ENCODE measurements around the gene RRBP1. TPM values are rescaled to one million over a fixed set of nuclear protein-coding genes. Genes with fewer than 3 reads are reported as not detected.

Gene RRBP1
- polyA plus RNA-seq, 1 donor from 2014 or later, result 6.1 TPM

GRCh38 chr20:17681726-17682102 is 328 bp downstream of the RRBP1 start:
- Mint-ChIP-seq H3K36me3 (no peaks in the 10 kb centered on the region), H3K9me3 (peaks cover 0 to 5% (median 3%) of the 10 kb centered on the region in 3 donors), H3K4me3 (peak overlapping the region; percentile 86 to 94 (median 90)), H3K27me3 (peaks cover 10% of the 10 kb centered on the region), H3K27ac (peak overlapping the region in 1 of 3 donors; percentile 86), H3K4me1 (peaks cover 2 to 9% (median 6%) of the 10 kb centered on the region in 3 donors)

- Mint-ChIP-seq H3K27ac (peak overlapping the region in 1 of 3 donors; percentile 78), H3K4me1 (peaks cover 2 to 9% (median 6%) of the 10 kb centered on the region in 3 donors), H3K4me3 (peak overlapping the region; percentile 73 to 91 (median 90)), H3K36me3 (no peaks in the 10 kb centered on the region), H3K27me3 (peaks cover 6% of the 10 kb centered on the region), H3K9me3 (peaks cover 0 to under 1% (median under 1%) of the 10 kb centered on the region in 3 donors)
Observed at GRCh38 chr20:17680836-17681725, 961 bp downstream of the RRBP1 start.

- peak overlapping the region; percentile 73 to 91 (median 90) for H3K4me3 Mint-ChIP-seq
- no peaks in the 10 kb centered on the region for H3K36me3 Mint-ChIP-seq
Observed at GRCh38 chr20:17679941-17680835, 1.9 kb downstream of the RRBP1 start.

DNA sequence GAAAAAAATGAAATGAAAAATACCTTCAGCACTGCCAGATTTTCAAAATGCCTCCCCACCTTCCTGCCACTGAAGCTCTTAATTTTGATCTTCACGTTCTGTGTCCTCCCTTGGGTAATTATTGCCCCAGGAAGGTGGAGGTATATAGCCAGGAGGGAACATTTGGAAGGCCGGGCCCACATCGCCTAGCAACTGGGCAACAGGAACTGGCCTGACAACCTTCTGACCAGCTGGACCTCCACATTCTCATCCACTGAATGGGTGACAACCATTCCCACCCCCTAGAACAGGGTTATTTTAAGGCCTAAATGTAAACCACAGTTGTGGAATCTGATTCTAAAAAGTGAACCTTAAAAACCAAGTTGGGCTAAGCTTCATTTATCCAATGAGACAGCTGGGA is 3.2 kb downstream of the RRBP1 start:
- Mint-ChIP-seq H3K4me3 (peak overlapping the region in 1 of 4 donors; percentile 91), H3K36me3 (no peaks in the 10 kb centered on the region), H3K9me3 (no peaks in the 10 kb centered on the region), H3K27me3 (no peaks in the 10 kb centered on the region), H3K27ac (no peak overlapping the region), H3K4me1 (peaks cover 2 to 9% (median 6%) of the 10 kb centered on the region in 3 donors)

More at GRCh38 chr20:17679941-17680835, 1.9 kb downstream of the RRBP1 start:
- Mint-ChIP-seq H3K27ac (peak overlapping the region in 2 of 3 donors; percentile 50 to 78), H3K9me3 (no peaks in the 10 kb centered on the region), H3K27me3 (peaks cover 5% of the 10 kb centered on the region), H3K4me1 (peaks cover 2 to 9% (median 6%) of the 10 kb centered on the region in 3 donors)

- H3K9me3 Mint-ChIP-seq, result no peaks in the 10 kb centered on the region
- H3K27ac Mint-ChIP-seq, result no peak overlapping the region
- peaks cover 2 to 9% (median 6%) of the 10 kb centered on the region in 3 donors for H3K4me1 Mint-ChIP-seq
- no peaks in the 10 kb centered on the region for H3K27me3 Mint-ChIP-seq
- H3K36me3 Mint-ChIP-seq, result no peaks in the 10 kb centered on the region
- H3K4me3 Mint-ChIP-seq, result peak overlapping the region in 1 of 4 donors; percentile 50
Observed at GRCh38 chr20:17678295-17678694, 3.7 kb downstream of the RRBP1 start.

GRCh38 chr20:17676942-17677341 is 5.1 kb downstream of the RRBP1 start:
- Mint-ChIP-seq H3K4me3 (peak overlapping the region in 1 of 4 donors; percentile 50), H3K9me3 (no peaks in the 10 kb centered on the region), H3K27me3 (no peaks in the 10 kb centered on the region), H3K4me1 (peaks cover 0 to 5% (median 0%) of the 10 kb centered on the region in 3 donors), H3K27ac (no peak overlapping the region), H3K36me3 (no peaks in the 10 kb centered on the region)

GRCh38 chr20:17676378-17676759 is 5.7 kb downstream of the RRBP1 start:
- H3K27ac Mint-ChIP-seq, result no peak overlapping the region
- H3K36me3 Mint-ChIP-seq, result no peaks in the 10 kb centered on the region
- peak overlapping the region in 1 of 4 donors; percentile 58 for H3K4me3 Mint-ChIP-seq
- no peaks in the 10 kb centered on the region for H3K9me3 Mint-ChIP-seq
- no peaks in the 10 kb centered on the region for H3K27me3 Mint-ChIP-seq
- H3K4me1 Mint-ChIP-seq, result peaks cover 0 to 5% (median 0%) of the 10 kb centered on the region in 3 donors

GRCh38 chr20:17675519-17676377 is 6.3 kb downstream of the RRBP1 start:
- no peaks in the 10 kb centered on the region for H3K36me3 Mint-ChIP-seq
- peaks cover 0 to 4% (median 4%) of the 10 kb centered on the region in 3 donors for H3K4me1 Mint-ChIP-seq
- H3K4me3 Mint-ChIP-seq, result peak overlapping the region in 2 of 4 donors; percentile 53 to 58
- H3K27ac Mint-ChIP-seq, result peak overlapping the region in 1 of 3 donors; percentile 20
- H3K9me3 Mint-ChIP-seq, result no peaks in the 10 kb centered on the region
- H3K27me3 Mint-ChIP-seq, result no peaks in the 10 kb centered on the region

- Mint-ChIP-seq H3K4me1 (peaks cover 0 to 4% (median under 1%) of the 10 kb centered on the region in 3 donors), H3K27me3 (no peaks in the 10 kb centered on the region), H3K36me3 (no peaks in the 10 kb centered on the region), H3K4me3 (no peak overlapping the region), H3K9me3 (no peaks in the 10 kb centered on the region), H3K27ac (no peak overlapping the region)
Observed at GRCh38 chr20:17674722-17675518, 7.1 kb downstream of the RRBP1 start.

DNA sequence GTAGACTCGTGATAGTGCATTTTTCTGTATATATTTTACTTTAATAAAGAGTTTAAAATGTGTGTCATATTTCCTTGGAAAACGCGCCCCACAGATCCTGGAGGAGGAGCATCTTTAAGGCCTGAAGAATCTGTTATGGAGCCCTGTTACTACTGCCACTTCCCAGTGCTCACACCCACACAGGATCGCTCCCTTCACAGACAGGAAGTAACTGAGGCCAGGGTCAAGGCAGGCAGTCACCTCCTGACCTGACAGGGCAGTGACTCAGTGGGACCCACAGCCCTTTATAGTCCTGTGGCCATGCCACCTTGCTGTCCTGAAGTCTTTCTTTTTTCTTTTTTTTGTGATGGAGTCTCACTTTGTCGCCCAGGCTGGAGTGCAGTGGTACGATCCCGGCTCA is 9.0 kb downstream of the RRBP1 start:
- no peak overlapping the region for H3K27ac Mint-ChIP-seq
- no peaks in the 10 kb centered on the region for H3K27me3 Mint-ChIP-seq
- no peaks in the 10 kb centered on the region for H3K36me3 Mint-ChIP-seq
- peak overlapping the region in 1 of 4 donors; percentile 54 for H3K4me3 Mint-ChIP-seq
- peaks cover 0 to 4% (median 0%) of the 10 kb centered on the region in 3 donors for H3K4me1 Mint-ChIP-seq
- no peaks in the 10 kb centered on the region for H3K9me3 Mint-ChIP-seq

DNA sequence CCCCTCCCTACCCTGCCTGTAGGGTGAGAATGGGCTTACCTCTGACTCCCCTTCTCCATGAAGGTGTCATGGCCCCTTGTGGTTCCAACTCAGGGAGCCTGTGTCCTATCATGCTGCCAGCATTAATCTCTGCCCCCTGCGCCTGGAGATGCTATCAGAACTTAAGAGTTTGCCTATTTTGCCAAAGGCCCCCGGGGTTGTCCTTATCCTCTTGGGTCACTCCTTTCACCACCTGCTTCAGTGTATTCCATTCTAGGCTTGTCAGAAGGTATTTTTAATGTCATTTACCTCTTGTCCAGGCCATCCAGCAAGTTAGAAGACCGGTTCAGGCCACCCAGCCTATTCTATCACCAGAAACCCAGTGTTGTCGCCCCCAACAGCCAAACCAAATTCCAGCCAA is 10.5 kb downstream of the RRBP1 start:
- H3K9me3 Mint-ChIP-seq, result no peaks in the 10 kb centered on the region
- H3K36me3 Mint-ChIP-seq, result no peaks in the 10 kb centered on the region
- peaks cover 0 to 4% (median 0%) of the 10 kb centered on the region in 3 donors for H3K4me1 Mint-ChIP-seq
- H3K27me3 Mint-ChIP-seq, result no peaks in the 10 kb centered on the region
- H3K27ac Mint-ChIP-seq, result no peak overlapping the region
- H3K4me3 Mint-ChIP-seq, result no peak overlapping the region

- Mint-ChIP-seq H3K27me3 (no peaks in the 10 kb centered on the region), H3K4me1 (peaks cover 0 to 4% (median 0%) of the 10 kb centered on the region in 3 donors), H3K27ac (no peak overlapping the region), H3K36me3 (no peaks in the 10 kb centered on the region), H3K9me3 (no peaks in the 10 kb centered on the region), H3K4me3 (no peak overlapping the region)
Observed at GRCh38 chr20:17671011-17671410, 11.0 kb downstream of the RRBP1 start.

- no peaks in the 10 kb centered on the region for H3K9me3 Mint-ChIP-seq
- no peaks in the 10 kb centered on the region for H3K36me3 Mint-ChIP-seq
- H3K4me3 Mint-ChIP-seq, result no peak overlapping the region
- peaks cover 0 to 4% (median 0%) of the 10 kb centered on the region in 3 donors for H3K4me1 Mint-ChIP-seq
- H3K27me3 Mint-ChIP-seq, result no peaks in the 10 kb centered on the region
- no peak overlapping the region for H3K27ac Mint-ChIP-seq
Observed at GRCh38 chr20:17669306-17669931, 12.6 kb downstream of the RRBP1 start.

Measured in IgD-negative memory B cell (primary cell).